HG02840 (cell line): ENCODE data around the gene BBS4.
A peak's percentile ranks its signal among the peaks of the same experiment; 100 is the strongest.
"Not testable (repeated sequence)": the region's sequence is repeated elsewhere in the genome, so short reads cannot be mapped to it uniquely, and the experiment has no call there.

ENCODE experiments used
- ATAC-seq: cut with Tn5 transposase; IDR thresholded peaks from one replicate; pipeline ENCODE4 v1.9.1; 2021; ENCODE audit warnings: mild to moderate bottlenecking, moderate library complexity, moderate number of reproducible peaks; ENCODE audit not compliant: unreplicated experiment, low FRiP score

The BBS4 gene

GRCh38 chr15:72685925-72686794, at the start of gene BBS4, which contains the start of gene HIGD2B:
Gene BBS4, plus strand, starts transcription at chr15:72686207. Its CDS starts 21 bp downstream, at chr15:72686228.
Gene HIGD2B, minus strand, starts transcription at chr15:72686182. Its CDS starts 9,808 bp downstream, at chr15:72676374.
- ATAC-seq = peak; percentile 94

GRCh38 chr15:72636519-72637282, 49.3 kb upstream of the BBS4 start:
- ATAC-seq = not testable (repeated sequence)

GRCh38 chr15:72639759-72640483, 46.1 kb upstream of the BBS4 start:
- not testable (repeated sequence) for ATAC-seq

GRCh38 chr15:72642271-72642670, 43.7 kb upstream of the BBS4 start:
- ATAC-seq = not testable (repeated sequence)

- ATAC-seq = not testable (repeated sequence)
Observed at GRCh38 chr15:72648631-72649253, 37.3 kb upstream of the BBS4 start.

GRCh38 chr15:72654397-72654796, 31.6 kb upstream of the BBS4 start, which contains the start of gene GOLGA6B:
Gene GOLGA6B, plus strand, starts transcription at chr15:72654697. Its CDS starts 41 bp downstream, at chr15:72654738.
- not testable (repeated sequence) for ATAC-seq

- not testable (repeated sequence) for ATAC-seq
Observed at GRCh38 chr15:72656014-72656413, 30.0 kb upstream of the BBS4 start.

- not testable (repeated sequence) for ATAC-seq
Observed at GRCh38 chr15:72661081-72661480, 24.9 kb upstream of the BBS4 start.

- not testable (repeated sequence) for ATAC-seq
Observed at GRCh38 chr15:72663931-72664330, 22.1 kb upstream of the BBS4 start.

- ATAC-seq = not testable (repeated sequence)
Observed at GRCh38 chr15:72665706-72666105, 20.3 kb upstream of the BBS4 start.

- not testable (repeated sequence) for ATAC-seq
Observed at GRCh38 chr15:72669803-72670202, 16.2 kb upstream of the BBS4 start.

- not testable (repeated sequence) for ATAC-seq
Observed at GRCh38 chr15:72670656-72671352, 15.2 kb upstream of the BBS4 start.

- no peak for ATAC-seq
Observed at GRCh38 chr15:72671525-72671924, 14.5 kb upstream of the BBS4 start.

GRCh38 chr15:72676838-72677237, 9.2 kb upstream of the BBS4 start:
- ATAC-seq = no peak

- ATAC-seq = no peak
Observed at GRCh38 chr15:72680931-72681330, 5.1 kb upstream of the BBS4 start.

GRCh38 chr15:72682772-72683171, 3.2 kb upstream of the BBS4 start:
- ATAC-seq = no peak

- no peak for ATAC-seq
Observed at GRCh38 chr15:72685301-72685924, 594 bp upstream of the BBS4 start.

GRCh38 chr15:72688697-72689096, 2.7 kb downstream of the BBS4 start:
- no peak for ATAC-seq

- no peak for ATAC-seq
Observed at GRCh38 chr15:72690938-72691337, 4.9 kb downstream of the BBS4 start.
